Right ventricle myocardium superior (tissue), 1 donor: ENCODE results near the gene SPAG8. TPM values are rescaled to one million over a fixed set of nuclear protein-coding genes. Genes with fewer than 3 reads are reported as not detected.

Experiments used
- ATAC-seq: fragments of 200-7000 bp; cut with Tn5 transposase; one replicate; pipeline ENCODE4 v1.9.1; 2020; ENCODE audit warnings: mild to moderate bottlenecking; ENCODE audit not compliant: poor library complexity
- DNase-seq: peaks from one replicate; pipeline ENCODE4 v3.0.0-alpha.2; 2020
- intact Hi-C: fragments of 100-400 bp; cut with DNase I; formaldehyde crosslinking; loops from one replicate; pipeline ENCODE4 v1.11.2; 2022
- total RNA-seq: library from RNA; stranded (reverse); fragmentation: NEBNext Ultra II Directional; extraction: Animal tissue kit (Norgen Biotek cat#: 25700); gene quantifications from one replicate; pipeline ENCODE4 v1.2.1, GENCODE V29; 2021
- donor health status: DM: no; HTN: yes; CAD: no; lungs with severe emphysema.

The SPAG8 gene
- total RNA-seq, 1 donor from 2014 or later = 1.8 TPM

- ATAC-seq (no peak), DNase-seq (no peak)
- intact Hi-C loops = no loop called here
Observed at GRCh38 chr9:35841645-35841900, 29.5 kb upstream of the SPAG8 start.

- intact Hi-C loops = no loop called here
- DNase-seq = no peak
- no peak for ATAC-seq
Observed at GRCh38 chr9:35840881-35841644, 29.0 kb upstream of the SPAG8 start.

GRCh38 chr9:35839926-35840325 is 27.9 kb upstream of the SPAG8 start:
- DNase-seq (no peak), ATAC-seq (no peak)
- intact Hi-C loops = no loop called here

GRCh38 chr9:35836595-35836994 is 24.5 kb upstream of the SPAG8 start:
- intact Hi-C loops = no loop called here
- ATAC-seq (no peak), DNase-seq (no peak)

GRCh38 chr9:35835766-35836165 is 23.7 kb upstream of the SPAG8 start:
- intact Hi-C loops = no loop called here
- no peak for ATAC-seq
- no peak for DNase-seq

- ATAC-seq = no peak
- intact Hi-C loops = no loop called here
- DNase-seq = no peak
Observed at GRCh38 chr9:35835216-35835632, 23.2 kb upstream of the SPAG8 start.

GRCh38 chr9:35834260-35835215 is 22.5 kb upstream of the SPAG8 start:
- intact Hi-C loops = no loop called here
- DNase-seq (no peak), ATAC-seq (no peak)

GRCh38 chr9:35832814-35833213 is 20.8 kb upstream of the SPAG8 start:
- ATAC-seq (no peak), DNase-seq (no peak)
- intact Hi-C loops = no loop called here

GRCh38 chr9:35831040-35831439 is 19.0 kb upstream of the SPAG8 start:
- DNase-seq = no peak
- intact Hi-C loops = no loop called here
- ATAC-seq = no peak

GRCh38 chr9:35829764-35830096 is 17.7 kb upstream of the SPAG8 start:
- DNase-seq (no peak), ATAC-seq (no peak)
- intact Hi-C loops = loop anchor here (5.0 kb wide), 1 partner anchor 37 kb away; the partner anchor contains the start of gene NPR2

- intact Hi-C loops = loop anchor here (5.0 kb wide), 1 partner anchor 37 kb away; the partner anchor contains the start of gene NPR2
- DNase-seq = peak; percentile 99
- peak; percentile 93 for ATAC-seq
Observed at GRCh38 chr9:35829084-35829763, 17.2 kb upstream of the SPAG8 start, which contains the start of gene TMEM8B. TMEM8B (plus strand) TSS chr9:35829228; CDS start chr9:35829448, 220 bp downstream.

GRCh38 chr9:35828716-35829083 is 16.6 kb upstream of the SPAG8 start, which contains the start of gene FAM221B:
FAM221B (minus strand) TSS chr9:35828732; CDS start chr9:35826161, 2,571 bp downstream.
- DNase-seq (no peak), ATAC-seq (no peak)
- intact Hi-C loops = loop anchor here (5.0 kb wide), 1 partner anchor 36 kb away; the partner anchor contains the start of gene NPR2

- intact Hi-C loops = loop anchor here (5.0 kb wide), 1 partner anchor 35 kb away; the partner anchor contains the start of gene NPR2
- ATAC-seq (no peak), DNase-seq (no peak)
Observed at GRCh38 chr9:35827486-35827885, 15.4 kb upstream of the SPAG8 start.

- DNase-seq = no peak
- ATAC-seq = peak; percentile 41
Observed at GRCh38 chr9:35826071-35826701, 14.1 kb upstream of the SPAG8 start.

GRCh38 chr9:35822926-35823325 is 10.9 kb upstream of the SPAG8 start:
- ATAC-seq (no peak), DNase-seq (no peak)
- intact Hi-C loops = no loop called here

More at GRCh38 chr9:35826071-35826701, 14.1 kb upstream of the SPAG8 start:
- intact Hi-C loops = loop anchor here (5.0 kb wide), 1 partner anchor 34 kb away; the partner anchor contains the start of gene NPR2

GRCh38 chr9:35820076-35820475 is 8.0 kb upstream of the SPAG8 start:
- intact Hi-C loops = no loop called here
- DNase-seq (no peak), ATAC-seq (no peak)

GRCh38 chr9:35818341-35818740 is 6.3 kb upstream of the SPAG8 start:
- intact Hi-C loops = no loop called here
- ATAC-seq (no peak), DNase-seq (no peak)

- intact Hi-C loops = no loop called here
Observed at GRCh38 chr9:35816708-35817107, 4.6 kb upstream of the SPAG8 start.

More at GRCh38 chr9:35816708-35817107, 4.6 kb upstream of the SPAG8 start:
- DNase-seq (no peak), ATAC-seq (no peak)
